GM19193 (cell line): ENCODE results near the gene CACNA1H.

ENCODE experiments used
- POLR2A ChIP-seq: IDR thresholded peaks from 4 replicates; pipeline ENCODE4 v1.6.1; 2011; ENCODE audit not compliant: insufficient read depth, insufficient read length; ENCODE audit errors: extremely low read depth

CACNA1H gene

GRCh38 chr16:1156055-1156982 is 3.4 kb downstream of the CACNA1H start:
- TF ChIP-seq POLR2A, result no peak

- TF ChIP-seq POLR2A, result no peak
Observed at GRCh38 chr16:1156983-1157638, 4.2 kb downstream of the CACNA1H start.

GRCh38 chr16:1157639-1158455 is 4.9 kb downstream of the CACNA1H start:
- no peak for TF ChIP-seq POLR2A

DNA sequence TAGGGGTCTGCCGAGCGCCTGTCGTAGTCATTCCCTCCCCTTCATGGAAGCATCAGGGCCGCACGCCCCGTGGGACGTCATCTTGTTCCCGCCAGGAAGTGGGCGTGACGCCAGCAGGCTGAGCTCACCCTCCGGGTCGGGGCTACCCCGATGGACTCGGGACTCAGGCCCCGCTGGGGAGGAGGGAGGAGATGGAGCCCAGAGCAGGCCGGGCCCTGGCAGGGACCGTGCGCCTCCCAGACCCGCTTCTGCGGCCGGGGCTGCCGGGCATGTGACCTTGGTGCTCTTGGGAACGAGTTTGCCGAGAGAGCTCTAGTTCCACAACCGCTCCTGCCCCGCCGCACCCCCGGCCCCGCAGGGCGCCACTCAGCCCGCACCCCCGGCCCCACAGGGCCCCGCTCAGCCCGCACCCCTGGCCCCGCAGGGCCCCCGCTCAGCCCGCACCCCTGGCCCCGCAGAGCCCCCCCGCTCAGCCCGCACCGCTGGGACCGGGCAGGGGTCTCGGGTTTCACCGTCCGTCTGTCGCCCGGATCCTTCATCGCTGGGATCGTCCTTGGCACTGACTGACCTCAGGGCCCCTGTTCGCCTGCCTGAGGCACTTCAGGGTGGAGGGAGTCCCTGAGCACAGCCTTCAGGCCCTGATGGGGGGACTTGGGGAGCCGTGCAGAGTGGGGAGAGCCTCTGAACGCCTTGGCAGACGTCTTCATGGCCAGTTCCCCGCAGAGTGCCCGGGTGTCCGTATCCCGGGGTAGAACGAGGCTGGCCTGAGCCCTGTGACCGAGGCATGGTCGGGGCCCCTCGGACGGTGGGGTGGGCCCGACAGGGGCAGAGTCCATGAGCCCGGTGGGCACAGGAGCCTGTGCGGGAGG is 5.8 kb downstream of the CACNA1H start:
- no peak for TF ChIP-seq POLR2A

DNA sequence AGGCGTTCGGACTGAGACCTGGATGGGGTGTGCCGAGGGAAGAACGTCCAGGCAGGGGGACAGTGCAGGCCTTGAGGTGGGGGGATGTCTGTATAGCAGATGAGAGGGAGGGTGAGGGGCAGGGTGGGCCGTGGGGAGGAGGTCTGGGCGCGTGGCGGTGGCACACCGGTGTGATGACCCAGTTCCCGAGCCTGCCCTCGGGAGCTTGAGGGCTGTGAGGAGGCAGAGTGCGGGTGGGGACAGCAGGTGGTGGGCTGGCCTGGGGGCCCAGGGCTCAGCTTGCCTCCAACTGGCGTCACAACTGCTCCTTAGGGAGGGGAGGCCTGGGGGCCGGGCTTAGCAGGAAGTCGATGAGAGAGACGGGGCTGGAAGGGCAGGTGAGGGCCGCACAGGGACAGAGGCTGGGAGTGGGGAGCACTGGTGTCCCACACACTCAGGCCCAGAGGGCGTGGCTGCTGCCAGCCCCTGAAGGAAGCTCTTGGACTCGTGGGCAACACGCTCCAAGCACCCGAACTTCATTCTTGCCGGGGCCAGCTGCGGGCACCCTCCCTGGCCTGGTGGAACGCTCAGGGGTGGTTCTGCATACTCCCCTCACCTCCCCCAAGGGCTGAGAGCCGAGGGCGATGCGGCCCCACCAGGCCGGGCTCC is 6.5 kb downstream of the CACNA1H start:
- no peak for TF ChIP-seq POLR2A

GRCh38 chr16:1159973-1160772 is 7.3 kb downstream of the CACNA1H start:
- TF ChIP-seq POLR2A, result no peak

GRCh38 chr16:1160773-1161348 is 8.0 kb downstream of the CACNA1H start:
- no peak for TF ChIP-seq POLR2A

DNA sequence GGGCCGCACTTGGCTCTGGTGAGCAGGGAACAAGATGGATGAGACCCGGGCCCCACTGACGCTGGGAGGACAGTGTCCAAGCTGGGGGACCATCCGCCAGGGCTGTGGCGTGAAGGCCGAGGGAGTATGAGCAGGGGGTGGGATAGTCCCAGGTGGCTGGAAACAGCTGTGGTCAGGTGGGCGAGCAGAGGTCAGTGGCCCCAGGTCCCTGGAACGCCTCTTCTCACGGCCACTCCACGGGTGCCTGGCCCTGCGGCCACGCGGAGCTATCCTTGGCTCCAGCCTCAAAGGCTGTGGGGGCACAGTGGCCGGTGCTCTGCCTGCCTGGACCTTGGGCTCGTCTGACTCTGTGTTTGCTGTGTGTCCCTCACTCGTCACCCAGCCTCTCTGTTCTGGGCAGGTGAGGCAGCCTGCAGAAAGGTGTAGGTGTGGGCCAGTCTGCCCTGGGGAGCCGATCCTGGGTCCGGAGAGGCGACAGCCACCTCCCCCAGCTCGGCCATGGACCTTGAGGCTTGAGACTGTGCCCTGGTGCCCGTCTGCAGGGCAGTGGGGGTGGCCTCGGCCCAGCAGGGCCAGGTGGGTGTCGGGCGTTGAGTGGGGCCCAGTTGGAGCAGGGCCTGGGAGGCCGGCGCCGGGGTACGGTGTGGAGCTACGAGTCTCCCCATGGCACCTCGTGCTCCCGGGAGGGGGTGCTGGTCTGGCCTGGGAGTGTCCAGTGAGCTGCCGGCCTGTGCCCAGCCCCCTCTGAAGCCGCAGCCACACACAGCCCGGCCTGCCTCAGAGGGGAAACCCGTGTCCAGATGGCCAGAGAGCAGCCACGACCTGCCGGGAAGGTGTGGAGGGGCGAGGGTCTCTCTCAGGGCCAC is 10.0 kb downstream of the CACNA1H start:
- TF ChIP-seq POLR2A, result no peak

DNA sequence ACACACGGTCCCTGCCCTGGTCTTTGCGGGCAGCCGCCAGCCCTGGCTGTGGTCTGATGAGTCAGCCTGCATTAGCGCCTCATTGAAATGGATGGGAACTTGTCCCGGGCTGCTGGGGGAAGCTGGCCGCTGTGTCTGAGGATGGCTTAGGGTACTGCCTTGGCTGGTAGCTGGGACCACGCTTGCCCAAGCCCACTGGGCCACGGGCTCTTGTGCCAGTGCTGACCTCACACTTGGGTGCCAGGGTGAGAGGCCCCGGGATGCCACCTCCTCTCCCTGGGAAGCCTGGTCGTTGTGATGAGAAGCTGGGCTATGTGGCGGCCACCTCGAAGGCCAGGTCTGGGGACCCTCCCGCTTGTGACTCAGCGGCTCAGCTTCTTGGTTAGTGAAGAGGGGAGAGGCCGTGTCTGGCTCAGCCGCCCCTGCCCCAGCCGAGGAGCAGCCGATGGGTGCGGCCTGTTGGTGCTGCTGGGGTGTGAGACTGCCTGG is 10.7 kb downstream of the CACNA1H start:
- no peak for TF ChIP-seq POLR2A

DNA sequence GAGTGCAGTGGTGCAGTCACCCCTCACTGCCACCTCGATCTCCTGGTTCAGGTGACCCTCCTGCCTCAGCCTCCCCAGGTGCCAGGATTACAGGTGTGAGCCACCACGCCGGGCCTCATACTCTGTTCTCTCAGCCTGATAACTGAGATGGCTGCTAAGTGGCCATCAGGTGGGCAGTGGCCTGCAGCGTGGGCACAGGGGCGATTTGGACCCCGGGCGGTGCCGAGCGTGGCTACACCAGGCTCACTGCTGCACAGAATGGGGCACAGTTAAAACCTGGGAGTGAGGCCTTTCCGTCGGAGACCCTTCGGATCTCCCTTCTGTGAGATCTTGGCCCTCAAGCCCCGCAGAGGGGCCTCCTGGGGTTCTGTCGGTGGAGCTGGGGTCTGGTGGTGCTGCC is 11.5 kb downstream of the CACNA1H start:
- TF ChIP-seq POLR2A, result no peak

- no peak for TF ChIP-seq POLR2A
Observed at GRCh38 chr16:1164975-1165374, 12.1 kb downstream of the CACNA1H start.

GRCh38 chr16:1165511-1165910 is 12.6 kb downstream of the CACNA1H start:
- TF ChIP-seq POLR2A, result no peak
